ENCODE results near the gene CNMD.

DNA sequence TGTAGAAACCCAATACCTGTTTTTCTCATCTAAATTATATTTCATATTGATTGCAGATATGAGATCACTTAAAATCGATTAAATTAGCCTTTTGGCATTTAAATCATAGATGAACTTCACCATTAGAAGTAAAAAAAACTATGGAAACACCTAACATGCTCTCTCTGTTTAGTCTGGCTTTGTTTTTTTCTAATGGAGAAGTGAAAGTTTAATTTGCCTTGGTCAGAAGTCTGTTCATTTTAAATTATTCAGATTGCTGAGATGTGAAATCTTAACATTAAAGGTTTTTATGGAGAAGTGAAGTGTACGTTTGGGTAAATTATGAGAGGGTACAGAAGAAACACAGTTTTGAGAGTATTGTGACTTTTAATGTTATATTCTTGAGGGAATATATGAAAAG, 80.3 kb downstream of the CNMD start:
- no peak for TF ChIP-seq EZH2 (IDR thresholded peaks at IDR 0.05; ENCODE audit: insufficient read depth, poor library complexity, severe bottlenecking)
- TF ChIP-seq EZH2phosphoT487 (IDR thresholded peaks at IDR 0.05; ENCODE audit: insufficient read depth, low read depth): no peak
